H9 (cell line): ENCODE results near the gene IL21R. TPM values are rescaled to one million over a fixed set of nuclear protein-coding genes. Genes with fewer than 3 reads are reported as not detected.

Experiments
- DNase-seq: peaks from one replicate; pipeline ENCODE4 v3.0.0-alpha.2; 2017
- H2AFZ ChIP-seq: one replicate; pipeline ENCODE4 v1.6.1; 2013; ENCODE audit warnings: mild to moderate bottlenecking, low read length, control low read depth, moderate library complexity
- H2AK5ac ChIP-seq: 2 replicates; pipeline ENCODE4 v1.6.1; 2013; ENCODE audit warnings: low read length, control low read depth, mixed read lengths; ENCODE audit not compliant: insufficient read length
- H2BK120ac ChIP-seq: one replicate; pipeline ENCODE4 v1.6.1; 2013; ENCODE audit warnings: low read depth, mild to moderate bottlenecking, low read length, control low read depth, inconsistent platforms; ENCODE audit not compliant: poor library complexity, severe bottlenecking
- H2BK12ac ChIP-seq: 2 replicates; pipeline ENCODE4 v1.6.1; 2013; ENCODE audit warnings: low read length, control low read depth, mixed read lengths, low read depth; ENCODE audit not compliant: insufficient read length
- H2BK15ac ChIP-seq: 2 replicates; pipeline ENCODE4 v1.6.1; 2013; ENCODE audit warnings: low read depth, low read length, control low read depth
- H2BK20ac ChIP-seq: one replicate; pipeline ENCODE4 v1.6.1; 2013; ENCODE audit warnings: low read depth, mild to moderate bottlenecking, low read length, control low read depth, inconsistent platforms; ENCODE audit not compliant: poor library complexity, severe bottlenecking
- H2BK5ac ChIP-seq: 2 replicates; pipeline ENCODE4 v1.6.1; 2013; ENCODE audit warnings: low read length, control low read depth, mixed read lengths; ENCODE audit not compliant: insufficient read length
- H3K14ac ChIP-seq: 2 replicates; pipeline ENCODE4 v1.6.1; 2013; ENCODE audit warnings: low read length, control low read depth; ENCODE audit not compliant: insufficient read depth
- H3K18ac ChIP-seq: 2 replicates; pipeline ENCODE4 v1.6.1; 2013; ENCODE audit warnings: low read depth, mild to moderate bottlenecking, mixed read lengths, low read length, control low read depth; ENCODE audit not compliant: insufficient read length
- H3K23ac ChIP-seq: 2 replicates; pipeline ENCODE4 v1.6.1; 2013; ENCODE audit warnings: low read length, control low read depth, mixed read lengths, low read depth; ENCODE audit not compliant: insufficient read length
- H3K23me2 ChIP-seq: 2 replicates; pipeline ENCODE4 v1.6.1; 2013; ENCODE audit warnings: low read depth, mild to moderate bottlenecking, mixed read lengths, low read length, control low read depth; ENCODE audit not compliant: insufficient read length, poor library complexity, severe bottlenecking
- H3K27ac ChIP-seq: 2 replicates; pipeline ENCODE4 v1.5.1; 2013; ENCODE audit warnings: low read length, control low read depth, mixed read lengths, low read depth; ENCODE audit not compliant: insufficient read length
- H3K27me3 ChIP-seq: 2 replicates; pipeline ENCODE4 v1.6.1; 2013; ENCODE audit warnings: low read length, control low read depth, inconsistent platforms; ENCODE audit not compliant: insufficient read depth
- H3K4ac ChIP-seq: 2 replicates; pipeline ENCODE4 v1.6.1; 2013; ENCODE audit warnings: low read depth, mild to moderate bottlenecking, control low read depth, inconsistent platforms, low read length, moderate library complexity
- H3K4me1 ChIP-seq: 2 replicates; pipeline ENCODE4 v1.6.1; 2013; ENCODE audit warnings: low read length, control low read depth, inconsistent platforms; ENCODE audit not compliant: insufficient read depth
- H3K4me2 ChIP-seq: 2 replicates; pipeline ENCODE4 v1.6.1; 2013; ENCODE audit warnings: low read length, control low read depth, mixed read lengths; ENCODE audit not compliant: insufficient read length, insufficient read depth
- H3K56ac ChIP-seq: 2 replicates; pipeline ENCODE4 v1.6.1; 2013; ENCODE audit warnings: low read depth, mild to moderate bottlenecking, mixed read lengths, low read length, control low read depth; ENCODE audit not compliant: insufficient read length
- H3K79me1 ChIP-seq: 2 replicates; pipeline ENCODE4 v1.6.1; 2013; ENCODE audit warnings: low read depth, mild to moderate bottlenecking, moderate library complexity, low read length, control low read depth, inconsistent platforms; ENCODE audit not compliant: insufficient read depth, poor library complexity, severe bottlenecking
- H3K79me2 ChIP-seq: 2 replicates; pipeline ENCODE4 v1.6.1; 2013; ENCODE audit warnings: low read length, control low read depth, inconsistent platforms; ENCODE audit not compliant: insufficient read depth
- H3K9ac ChIP-seq: 2 replicates; pipeline ENCODE4 v1.6.1; 2013; ENCODE audit warnings: low read length, control low read depth, mixed read lengths; ENCODE audit not compliant: insufficient read length; ENCODE audit errors: extremely low read depth
- H3K9me3 ChIP-seq: one replicate; pipeline ENCODE4 v1.6.1; 2013; ENCODE audit warnings: low read depth, low read length, inconsistent platforms; ENCODE audit not compliant: control insufficient read depth
- H3T11ph ChIP-seq: one replicate; pipeline ENCODE4 v1.6.1; 2013; ENCODE audit warnings: mild to moderate bottlenecking, low read length, control low read depth, inconsistent platforms
- H4K20me1 ChIP-seq: one replicate; pipeline ENCODE4 v1.6.1; 2013; ENCODE audit not compliant: control insufficient read depth, insufficient read length, insufficient read depth
- H4K5ac ChIP-seq: 2 replicates; pipeline ENCODE4 v1.6.1; 2013; ENCODE audit warnings: low read depth, mild to moderate bottlenecking, mixed read lengths, low read length, control low read depth; ENCODE audit not compliant: insufficient read length
- H4K8ac ChIP-seq: replicated peaks from 2 replicates; pipeline ENCODE4 v1.6.1; 2013; ENCODE audit warnings: low read length, control low read depth, mixed read lengths, low read depth; ENCODE audit not compliant: insufficient read length
- H4K91ac ChIP-seq: 2 replicates; pipeline ENCODE4 v1.6.1; 2013; ENCODE audit warnings: low read depth, mild to moderate bottlenecking, moderate library complexity, mixed read lengths, low read length, control low read depth; ENCODE audit not compliant: insufficient read length
- H3K27ac Mint-ChIP-seq, 3 experiments: 2 replicates in 2 of 3; 3 replicates in 1 of 3; pipeline ENCODE4 v1.8.0; 2020 to 2021; ENCODE audit warnings: mixed read lengths in 3 of 3, mild to moderate bottlenecking in 1 of 3, moderate library complexity in 1 of 3
- H3K27me3 Mint-ChIP-seq: 2 replicates; pipeline ENCODE4 v1.8.0; 2021; ENCODE audit warnings: low read depth, mild to moderate bottlenecking, moderate library complexity, mixed read lengths
- H3K36me3 Mint-ChIP-seq, 3 experiments: 2 replicates in 2 of 3; 3 replicates in 1 of 3; pipeline ENCODE4 v1.8.0; 2020 to 2021; ENCODE audit warnings: low read depth in 3 of 3, mixed read lengths in 3 of 3; ENCODE audit not compliant: insufficient read depth in 1 of 3
- H3K4me1 Mint-ChIP-seq, 2 experiments: 2 replicates each; pipeline ENCODE4 v1.8.0; 2020; ENCODE audit warnings: mixed read lengths in 2 of 2
- H3K4me3 Mint-ChIP-seq, 2 experiments: 2 replicates in 1 of 2; 3 replicates in 1 of 2; pipeline ENCODE4 v1.8.0; 2020 to 2021; ENCODE audit warnings: mild to moderate bottlenecking in 2 of 2, mixed read lengths in 2 of 2, moderate library complexity in 1 of 2
- H3K9me3 Mint-ChIP-seq, 2 experiments: 2 replicates in 1 of 2; 3 replicates in 1 of 2; pipeline ENCODE4 v1.8.0; 2020; ENCODE audit warnings: mild to moderate bottlenecking in 2 of 2, mixed read lengths in 2 of 2, moderate library complexity in 1 of 2
- WGBS: extraction: QIAGEN DNeasy Blood & Tissue Kit; methylation state at CpG from one replicate; pipeline ENCODE4 v1.1.7; 2013; ENCODE audit warnings: missing lambda C conversion rate, low lambda C conversion rate, mixed read lengths; ENCODE audit not compliant: insufficient read length; ENCODE audit errors: extremely low coverage; 5-methylcytosine and 5-hydroxymethylcytosine counted together
- total RNA-seq: library from RNA; stranded (reverse); gene quantifications from 2 replicates; pipeline ENCODE4 v1.2.1, GENCODE V29; 2021
- TF ChIP-seq, protein P1 (sequence below): fragments of 200-600 bp; sonication (generic); conservative IDR thresholded peaks from 3 replicates; pipeline ENCODE4 v1.8.0; 2021; ENCODE audit warnings: antibody characterized with exemption, mild to moderate bottlenecking

IL21R gene
- total RNA-seq, 1 experiment from 2014 or later: 0.07 TPM

DNA sequence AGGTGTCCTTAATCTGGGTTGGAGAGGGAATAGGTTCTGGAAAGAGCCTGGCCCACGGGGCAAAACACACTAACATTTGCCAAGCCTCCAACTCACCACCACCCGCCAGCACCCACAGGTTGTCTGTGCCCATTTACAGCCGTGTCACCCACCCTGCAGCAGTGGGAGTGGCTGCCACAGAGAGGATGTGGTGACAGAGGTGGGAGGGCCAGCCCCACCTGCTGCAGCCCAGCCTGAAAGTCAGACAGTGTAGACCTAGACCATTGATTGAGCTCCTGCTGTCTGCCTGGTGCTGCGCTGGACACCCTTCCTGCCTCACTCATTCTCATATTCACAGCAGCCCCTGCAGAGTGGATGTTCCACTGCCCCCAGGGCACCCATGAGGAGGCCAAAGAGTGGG, 44.7 kb downstream of the IL21R start:
- peaks cover 15% of the 10 kb centered on the region for H3K9me3 ChIP-seq
- H4K5ac ChIP-seq: no peak overlapping the region
- H2AFZ ChIP-seq: no peak overlapping the region
- H2BK120ac ChIP-seq: no peak overlapping the region
- H3K4ac ChIP-seq: no peak overlapping the region
- no peak overlapping the region for H4K8ac ChIP-seq
- no peak overlapping the region for H2BK20ac ChIP-seq
- Mint-ChIP-seq H3K27ac (no peak overlapping the region), H3K4me1 (peaks cover 2 to 3% of the 10 kb centered on the region in 2 experiments; a peak in 2 of 4 replicates), H3K27me3 (peaks cover 4% of the 10 kb centered on the region; the same call in 1 of the 2 replicates), H3K9me3 (peaks cover 16 to 22% of the 10 kb centered on the region in 2 experiments), H3K36me3 (peaks cover 12 to 16% (median 13%) of the 10 kb centered on the region in 3 experiments), H3K4me3 (no peak overlapping the region)
- no peaks in the 10 kb centered on the region for H3K79me1 ChIP-seq
- no peak overlapping the region for H3K14ac ChIP-seq
- no peak overlapping the region for H3K4me2 ChIP-seq
- H2BK5ac ChIP-seq: no peak overlapping the region
- no peaks in the 10 kb centered on the region for H3K79me2 ChIP-seq
- H3K27ac ChIP-seq: no peak overlapping the region
- no peak overlapping the region for H2AK5ac ChIP-seq
- H4K91ac ChIP-seq: no peak overlapping the region
- no peaks in the 10 kb centered on the region for H3K23me2 ChIP-seq
- no peaks in the 10 kb centered on the region for H4K20me1 ChIP-seq
- TF ChIP-seq, protein P1, sequence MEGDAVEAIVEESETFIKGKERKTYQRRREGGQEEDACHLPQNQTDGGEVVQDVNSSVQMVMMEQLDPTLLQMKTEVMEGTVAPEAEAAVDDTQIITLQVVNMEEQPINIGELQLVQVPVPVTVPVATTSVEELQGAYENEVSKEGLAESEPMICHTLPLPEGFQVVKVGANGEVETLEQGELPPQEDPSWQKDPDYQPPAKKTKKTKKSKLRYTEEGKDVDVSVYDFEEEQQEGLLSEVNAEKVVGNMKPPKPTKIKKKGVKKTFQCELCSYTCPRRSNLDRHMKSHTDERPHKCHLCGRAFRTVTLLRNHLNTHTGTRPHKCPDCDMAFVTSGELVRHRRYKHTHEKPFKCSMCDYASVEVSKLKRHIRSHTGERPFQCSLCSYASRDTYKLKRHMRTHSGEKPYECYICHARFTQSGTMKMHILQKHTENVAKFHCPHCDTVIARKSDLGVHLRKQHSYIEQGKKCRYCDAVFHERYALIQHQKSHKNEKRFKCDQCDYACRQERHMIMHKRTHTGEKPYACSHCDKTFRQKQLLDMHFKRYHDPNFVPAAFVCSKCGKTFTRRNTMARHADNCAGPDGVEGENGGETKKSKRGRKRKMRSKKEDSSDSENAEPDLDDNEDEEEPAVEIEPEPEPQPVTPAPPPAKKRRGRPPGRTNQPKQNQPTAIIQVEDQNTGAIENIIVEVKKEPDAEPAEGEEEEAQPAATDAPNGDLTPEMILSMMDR: no peak
- H2BK12ac ChIP-seq: no peak overlapping the region
- WGBS: no CpG with 5 or more reads among the region's 4 CpGs
- H3T11ph ChIP-seq: no peak overlapping the region
- no peaks in the 10 kb centered on the region for H3K4me1 ChIP-seq
- H3K56ac ChIP-seq: no peak overlapping the region
- no peak overlapping the region for H3K23ac ChIP-seq
- H3K27me3 ChIP-seq: no peaks in the 10 kb centered on the region
- no peak overlapping the region for H3K9ac ChIP-seq
- no peak overlapping the region for H2BK15ac ChIP-seq
- no peak overlapping the region for H3K18ac ChIP-seq
- no peak for DNase-seq
